HG02840 (cell line): ENCODE data around the gene TBC1D16.

Source experiments
- ATAC-seq: cut with Tn5 transposase; IDR thresholded peaks from one replicate; pipeline ENCODE4 v1.9.1; 2021; ENCODE audit warnings: mild to moderate bottlenecking, moderate library complexity, moderate number of reproducible peaks; ENCODE audit not compliant: unreplicated experiment, low FRiP score

TBC1D16 gene

DNA sequence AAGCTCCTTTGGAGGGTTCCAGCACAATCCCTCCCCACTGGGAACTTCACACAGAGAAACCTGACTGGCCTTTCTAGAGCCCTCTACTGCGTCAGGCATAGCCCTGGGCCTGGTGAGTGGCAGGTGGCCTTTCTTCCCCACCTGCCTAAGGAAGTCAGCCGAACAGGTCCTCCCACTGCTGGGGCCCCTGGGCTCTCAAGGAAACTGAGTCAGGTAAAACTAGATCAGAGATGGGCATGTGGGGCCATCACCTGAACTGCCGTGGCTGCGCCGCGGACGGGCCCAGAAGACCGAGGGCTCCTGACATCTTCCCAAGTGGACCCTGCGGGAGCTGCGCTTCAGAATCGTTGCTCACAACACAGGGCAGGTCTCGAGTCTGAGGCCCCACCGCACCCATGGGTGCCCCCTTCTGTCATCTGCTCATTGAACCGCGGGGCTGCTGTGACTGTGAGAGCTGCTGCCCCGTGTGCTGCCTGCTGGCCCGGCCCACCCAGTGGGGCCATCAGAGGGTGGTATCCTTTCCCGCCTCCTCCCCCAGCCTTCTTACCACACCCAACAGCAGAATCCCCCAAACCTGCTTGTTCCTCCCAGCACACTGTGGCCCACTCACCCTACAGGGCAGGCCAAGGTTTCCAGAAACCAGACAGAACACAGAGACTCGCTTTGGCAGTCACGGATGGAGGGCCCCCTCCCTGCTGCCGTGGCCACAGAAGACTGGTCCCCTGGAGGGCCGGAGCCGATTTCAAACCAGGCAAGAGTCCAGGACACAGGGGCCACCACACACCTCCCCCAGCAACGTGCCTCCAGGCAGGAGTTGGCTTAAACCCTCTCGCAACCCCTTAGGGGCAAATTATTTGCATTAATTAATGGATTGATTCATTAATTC, 81.1 kb downstream of the TBC1D16 start:
- no peak for ATAC-seq

DNA sequence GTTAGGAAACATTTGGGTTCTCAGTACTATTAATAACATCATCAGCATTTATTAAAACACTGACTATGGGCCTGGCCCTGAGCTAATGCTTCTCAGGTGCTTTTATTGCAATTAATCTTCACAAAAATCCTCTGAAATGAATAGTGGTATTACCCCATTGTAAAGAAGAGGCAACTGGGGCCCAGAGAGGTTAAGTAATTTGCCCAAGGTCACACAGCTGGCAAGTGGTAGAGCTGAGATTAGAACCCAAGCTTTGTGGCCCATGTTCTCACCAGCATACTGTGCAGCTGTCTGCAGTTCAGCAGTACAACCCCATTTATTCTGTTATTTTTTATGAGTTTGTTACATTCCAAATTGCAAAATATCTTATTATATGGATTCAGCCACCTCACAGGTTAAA, 82.3 kb downstream of the TBC1D16 start:
- no peak for ATAC-seq

GRCh38 chr17:79952901-79953300, 82.8 kb downstream of the TBC1D16 start:
- no peak for ATAC-seq

- ATAC-seq: no peak
Observed at GRCh38 chr17:79952265-79952877, 83.3 kb downstream of the TBC1D16 start.

GRCh38 chr17:79951361-79952264, 84.1 kb downstream of the TBC1D16 start:
- ATAC-seq: no peak

DNA sequence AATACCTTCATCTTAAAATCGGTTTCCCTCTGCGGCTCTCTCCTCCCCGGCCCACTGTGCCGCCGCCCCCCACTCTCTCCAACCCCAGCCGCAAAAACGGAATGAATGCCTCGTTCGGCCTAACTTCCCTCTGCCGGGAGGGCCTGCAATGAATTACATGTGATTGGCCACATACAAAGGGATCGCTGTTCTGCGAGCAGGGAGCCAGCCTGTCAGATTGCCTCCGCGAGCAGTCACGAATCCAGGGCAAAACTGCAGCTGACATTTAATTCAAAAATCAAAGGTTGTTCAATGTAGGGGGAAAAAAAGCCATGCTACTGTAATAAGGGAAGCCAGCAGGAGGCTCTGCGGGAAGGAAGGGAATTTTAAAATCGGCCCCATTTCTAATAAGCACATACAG, 84.9 kb downstream of the TBC1D16 start:
- no peak for ATAC-seq

GRCh38 chr17:79950306-79950705, 85.4 kb downstream of the TBC1D16 start:
- no peak for ATAC-seq

- no peak for ATAC-seq
Observed at GRCh38 chr17:79949656-79950209, 85.9 kb downstream of the TBC1D16 start.

DNA sequence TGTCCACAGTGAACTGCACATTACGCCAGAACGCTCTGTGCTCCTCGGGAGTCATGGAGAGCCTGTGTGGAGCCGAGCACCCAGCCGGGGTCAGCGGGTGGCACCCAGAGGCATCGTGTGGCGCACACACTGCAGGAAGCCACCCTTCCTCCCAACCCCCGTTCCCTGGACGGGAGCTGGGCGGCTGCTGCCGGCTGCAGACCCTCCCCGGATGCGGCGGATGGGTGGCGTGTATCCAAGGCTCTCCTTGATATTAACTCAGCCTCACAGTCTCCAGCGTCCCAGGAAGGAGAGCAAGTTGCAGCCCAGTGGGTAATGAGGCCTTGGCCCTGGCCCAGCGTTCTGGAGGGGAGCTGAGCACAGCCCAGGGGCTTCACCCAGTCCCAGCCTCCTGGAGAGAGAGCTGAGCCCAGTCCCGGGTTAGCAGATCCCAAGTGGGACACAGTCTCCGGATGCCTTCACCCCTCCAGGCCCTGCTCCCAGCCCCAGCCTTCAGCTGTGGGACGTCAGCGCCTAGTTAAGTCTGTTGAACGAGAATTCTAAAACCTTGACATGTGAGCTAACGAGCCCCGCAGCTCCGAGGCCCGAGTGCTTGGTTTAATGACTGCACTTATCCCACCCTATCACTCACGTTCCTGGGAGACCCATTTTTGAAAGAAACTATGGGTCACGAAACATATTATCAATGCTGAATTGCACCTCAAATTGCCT, 86.6 kb downstream of the TBC1D16 start:
- ATAC-seq: no peak

DNA sequence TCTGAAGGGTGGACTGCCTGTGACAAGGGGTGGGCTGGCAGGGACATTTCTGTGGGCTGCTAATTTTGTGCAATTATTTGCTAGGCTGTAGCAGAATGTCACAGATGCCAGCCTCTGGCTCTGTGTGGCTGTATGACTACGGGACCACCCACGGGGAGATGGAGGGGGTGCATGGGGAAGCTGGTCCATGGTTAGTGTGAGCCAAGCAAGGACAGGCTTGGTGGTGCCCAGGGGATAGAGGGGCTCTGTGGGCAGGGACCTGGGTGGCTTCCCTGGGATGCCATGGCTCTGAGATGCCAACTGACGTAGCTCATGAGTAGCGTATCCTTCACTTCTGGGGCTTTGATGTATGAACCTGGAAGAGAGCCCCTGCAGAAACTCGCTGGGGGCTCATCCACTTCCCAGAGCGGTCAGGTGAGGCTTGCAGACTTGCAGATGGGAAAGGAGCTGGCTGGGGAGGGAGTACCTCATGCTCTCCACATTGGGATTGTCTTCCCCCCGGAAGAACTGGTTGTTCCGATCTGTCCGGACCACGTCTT, 87.2 kb downstream of the TBC1D16 start:
- ATAC-seq: no peak

GRCh38 chr17:79947351-79948031, 88.2 kb downstream of the TBC1D16 start:
- no peak for ATAC-seq

DNA sequence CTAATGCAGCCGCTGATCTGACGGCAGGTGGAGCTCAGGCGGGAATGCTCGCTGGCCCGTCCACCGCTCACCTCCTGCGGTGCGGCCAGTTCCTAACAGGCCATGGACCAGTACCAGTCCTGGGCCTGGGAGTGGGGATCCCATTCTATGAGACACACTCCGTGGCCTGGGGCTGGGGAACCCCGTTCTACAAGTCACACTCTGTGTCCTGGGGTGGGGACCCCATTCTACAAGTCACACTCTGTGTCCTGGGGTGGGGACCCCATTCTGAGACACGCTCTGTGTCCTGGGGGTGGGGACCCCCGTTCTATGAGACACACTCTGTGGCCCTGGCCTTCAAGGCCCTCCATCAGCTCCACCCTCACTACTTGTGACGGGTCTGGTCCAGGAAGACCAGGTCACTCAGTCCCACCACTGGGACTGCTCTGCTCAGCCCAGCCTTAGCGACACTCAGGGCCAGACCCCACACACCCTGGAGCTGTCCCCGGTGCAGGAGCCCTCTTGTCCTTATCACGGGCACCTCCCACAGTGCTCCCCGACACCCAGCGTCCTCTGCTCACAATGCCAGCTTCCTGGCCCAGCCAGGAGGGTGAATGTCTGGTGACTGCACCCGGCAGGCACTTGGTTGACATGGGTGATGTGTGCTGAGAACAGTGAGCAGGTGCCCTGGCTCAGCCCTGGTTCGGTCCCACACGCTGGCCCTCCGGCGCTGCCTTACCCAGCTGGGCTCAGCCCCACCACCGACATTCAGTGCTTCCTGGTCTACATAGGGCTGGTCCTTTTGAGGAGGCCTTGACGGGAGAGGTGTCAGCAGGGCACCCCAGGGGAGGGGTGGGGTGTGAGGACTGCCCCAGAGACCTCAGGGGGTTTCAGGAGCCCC, 89.1 kb downstream of the TBC1D16 start:
- no peak for ATAC-seq

GRCh38 chr17:79945591-79946255, 89.9 kb downstream of the TBC1D16 start:
- no peak for ATAC-seq

GRCh38 chr17:79944821-79945391, 90.8 kb downstream of the TBC1D16 start:
- no peak for ATAC-seq

DNA sequence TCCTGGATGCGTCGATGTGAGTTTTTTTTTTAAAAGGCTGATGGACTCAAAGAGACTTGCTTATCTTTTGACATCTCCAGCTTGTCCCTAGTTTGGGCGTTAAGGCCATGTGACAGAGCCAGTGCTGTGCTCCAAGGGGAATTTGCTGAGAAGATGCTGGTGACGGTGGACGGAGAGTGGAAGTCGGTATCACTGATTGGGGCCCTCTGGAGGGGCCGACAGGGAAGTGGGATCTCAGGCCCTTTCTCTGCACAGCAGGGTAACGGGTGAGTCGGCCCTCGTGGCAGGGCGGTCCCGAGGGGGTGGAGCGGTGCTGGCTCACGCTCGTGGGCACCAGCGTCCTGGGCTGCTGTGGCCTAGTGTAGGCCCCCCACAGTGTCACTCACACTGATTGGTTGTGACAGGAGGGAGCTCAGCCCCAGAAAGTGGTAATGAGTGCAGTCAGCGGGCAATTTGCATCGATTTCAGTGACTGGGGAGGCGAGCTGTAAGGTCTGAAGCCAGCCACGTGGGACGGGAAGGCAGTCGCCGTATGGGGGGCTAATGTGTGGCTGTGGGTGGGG, 91.3 kb downstream of the TBC1D16 start:
- no peak for ATAC-seq

GRCh38 chr17:79943347-79944241, 92.1 kb downstream of the TBC1D16 start:
- no peak for ATAC-seq
